KMS-11 (cell line): ENCODE measurements around the gene PRMT5.

Experiments
- H2AFZ ChIP-seq: fragments of 200-600 bp; sonication (generic); 2 replicates; pipeline ENCODE4 v1.6.1; 2016; ENCODE audit warnings: antibody characterized with exemption, mixed run types, low read depth
- H3K27ac ChIP-seq: fragments of 200-600 bp; sonication (generic); 2 replicates; pipeline ENCODE4 v1.6.1; 2016; ENCODE audit warnings: mild to moderate bottlenecking, mixed run types
- H3K27me3 ChIP-seq: fragments of 200-600 bp; sonication (generic); 2 replicates; pipeline ENCODE4 v1.6.1; 2017; ENCODE audit warnings: mild to moderate bottlenecking, low read depth, mixed run types, moderate library complexity; ENCODE audit not compliant: insufficient read depth
- H3K36me3 ChIP-seq: fragments of 200-600 bp; sonication (generic); 2 replicates; pipeline ENCODE4 v1.6.1; 2017; ENCODE audit warnings: mild to moderate bottlenecking, mixed run types; ENCODE audit not compliant: insufficient read depth
- H3K4me1 ChIP-seq: fragments of 200-600 bp; sonication (generic); 2 replicates; pipeline ENCODE4 v1.6.1; 2016; ENCODE audit warnings: mild to moderate bottlenecking, low read depth, mixed run types; ENCODE audit not compliant: poor library complexity, severe bottlenecking
- H3K4me2 ChIP-seq: fragments of 200-600 bp; sonication (generic); 2 replicates; pipeline ENCODE4 v1.7.0; 2016; ENCODE audit warnings: mild to moderate bottlenecking, mixed run types
- H3K4me3 ChIP-seq: fragments of 200-600 bp; sonication (generic); IDR thresholded peaks from 2 replicates; pipeline ENCODE4 v1.6.1; 2017; ENCODE audit warnings: low read depth, low read length, mixed read lengths; ENCODE audit not compliant: insufficient read depth
- H3K79me2 ChIP-seq: fragments of 200-600 bp; sonication (generic); 2 replicates; pipeline ENCODE4 v1.6.1; 2016; ENCODE audit warnings: low read depth, mixed run types; ENCODE audit not compliant: insufficient read depth
- H3K9ac ChIP-seq: fragments of 200-600 bp; sonication (generic); 2 replicates; pipeline ENCODE4 v1.6.1; 2016; ENCODE audit warnings: mild to moderate bottlenecking, mixed run types
- H4K20me1 ChIP-seq: fragments of 200-600 bp; sonication (generic); 2 replicates; pipeline ENCODE4 v1.6.1; 2016; ENCODE audit warnings: mild to moderate bottlenecking, mixed run types; ENCODE audit not compliant: insufficient read depth
- TF ChIP-seq, protein P1 (sequence below): fragments of 200-600 bp; sonication (generic); conservative IDR thresholded peaks from 2 replicates; pipeline ENCODE4 v1.6.1; 2017; ENCODE audit warnings: low read depth, mild to moderate bottlenecking, antibody characterized with exemption, low read length, moderate library complexity, mixed read lengths

Gene PRMT5

GRCh38 chr14:22976620-22977433, 47.7 kb upstream of the PRMT5 start:
- no peak overlapping the region for H3K4me3 ChIP-seq
- no peaks in the 10 kb centered on the region for H3K27me3 ChIP-seq
- no peaks in the 10 kb centered on the region for H3K79me2 ChIP-seq
- no peaks in the 10 kb centered on the region for H3K36me3 ChIP-seq
- no peaks in the 10 kb centered on the region for H4K20me1 ChIP-seq
- no peak overlapping the region for H3K9ac ChIP-seq
- no peak overlapping the region for H3K4me2 ChIP-seq
- H3K4me1 ChIP-seq, result no peaks in the 10 kb centered on the region
- H3K27ac ChIP-seq, result no peak overlapping the region
- H2AFZ ChIP-seq, result no peak overlapping the region
- TF ChIP-seq, protein P1, sequence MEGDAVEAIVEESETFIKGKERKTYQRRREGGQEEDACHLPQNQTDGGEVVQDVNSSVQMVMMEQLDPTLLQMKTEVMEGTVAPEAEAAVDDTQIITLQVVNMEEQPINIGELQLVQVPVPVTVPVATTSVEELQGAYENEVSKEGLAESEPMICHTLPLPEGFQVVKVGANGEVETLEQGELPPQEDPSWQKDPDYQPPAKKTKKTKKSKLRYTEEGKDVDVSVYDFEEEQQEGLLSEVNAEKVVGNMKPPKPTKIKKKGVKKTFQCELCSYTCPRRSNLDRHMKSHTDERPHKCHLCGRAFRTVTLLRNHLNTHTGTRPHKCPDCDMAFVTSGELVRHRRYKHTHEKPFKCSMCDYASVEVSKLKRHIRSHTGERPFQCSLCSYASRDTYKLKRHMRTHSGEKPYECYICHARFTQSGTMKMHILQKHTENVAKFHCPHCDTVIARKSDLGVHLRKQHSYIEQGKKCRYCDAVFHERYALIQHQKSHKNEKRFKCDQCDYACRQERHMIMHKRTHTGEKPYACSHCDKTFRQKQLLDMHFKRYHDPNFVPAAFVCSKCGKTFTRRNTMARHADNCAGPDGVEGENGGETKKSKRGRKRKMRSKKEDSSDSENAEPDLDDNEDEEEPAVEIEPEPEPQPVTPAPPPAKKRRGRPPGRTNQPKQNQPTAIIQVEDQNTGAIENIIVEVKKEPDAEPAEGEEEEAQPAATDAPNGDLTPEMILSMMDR, result no peak

DNA sequence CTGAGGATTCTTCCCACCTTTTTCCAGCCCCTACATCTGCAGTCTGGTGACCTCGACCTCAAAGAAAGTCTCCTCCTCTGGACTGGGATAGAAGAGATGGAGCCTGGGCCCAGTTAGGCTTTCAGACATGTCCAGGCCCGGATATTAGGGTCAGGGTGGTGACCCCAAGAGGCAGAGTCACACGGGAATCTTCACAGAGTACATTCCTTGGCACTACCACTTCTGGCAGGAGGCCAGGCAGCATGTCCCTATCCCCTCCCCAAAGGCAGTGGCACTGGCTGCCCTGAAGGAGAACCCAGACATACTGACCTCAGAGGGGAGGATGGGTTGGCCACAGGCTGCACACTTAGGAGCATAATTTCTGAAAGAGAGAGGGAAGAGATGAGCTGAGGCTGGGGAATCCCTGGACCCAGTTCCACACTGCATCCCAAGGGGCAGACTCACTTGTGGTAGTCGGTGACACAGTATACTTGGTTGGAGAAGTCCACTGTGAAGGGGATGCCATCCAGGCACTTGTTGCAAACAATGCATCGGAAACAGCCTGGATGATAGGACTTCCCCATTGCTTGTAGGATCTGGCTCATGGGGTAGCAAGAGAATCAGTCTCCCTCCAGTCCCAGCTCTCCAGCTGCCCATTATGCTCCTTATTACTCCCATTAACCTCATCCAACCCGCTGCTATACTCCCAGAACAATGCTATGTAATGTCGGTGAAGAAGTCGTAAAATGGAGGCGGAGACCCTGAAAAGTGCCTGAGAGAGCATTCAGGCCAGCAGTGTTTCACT, 45.5 kb upstream of the PRMT5 start:
- Histone ChIP-seq H3K4me2 (no peak overlapping the region), H3K4me1 (no peaks in the 10 kb centered on the region)

DNA sequence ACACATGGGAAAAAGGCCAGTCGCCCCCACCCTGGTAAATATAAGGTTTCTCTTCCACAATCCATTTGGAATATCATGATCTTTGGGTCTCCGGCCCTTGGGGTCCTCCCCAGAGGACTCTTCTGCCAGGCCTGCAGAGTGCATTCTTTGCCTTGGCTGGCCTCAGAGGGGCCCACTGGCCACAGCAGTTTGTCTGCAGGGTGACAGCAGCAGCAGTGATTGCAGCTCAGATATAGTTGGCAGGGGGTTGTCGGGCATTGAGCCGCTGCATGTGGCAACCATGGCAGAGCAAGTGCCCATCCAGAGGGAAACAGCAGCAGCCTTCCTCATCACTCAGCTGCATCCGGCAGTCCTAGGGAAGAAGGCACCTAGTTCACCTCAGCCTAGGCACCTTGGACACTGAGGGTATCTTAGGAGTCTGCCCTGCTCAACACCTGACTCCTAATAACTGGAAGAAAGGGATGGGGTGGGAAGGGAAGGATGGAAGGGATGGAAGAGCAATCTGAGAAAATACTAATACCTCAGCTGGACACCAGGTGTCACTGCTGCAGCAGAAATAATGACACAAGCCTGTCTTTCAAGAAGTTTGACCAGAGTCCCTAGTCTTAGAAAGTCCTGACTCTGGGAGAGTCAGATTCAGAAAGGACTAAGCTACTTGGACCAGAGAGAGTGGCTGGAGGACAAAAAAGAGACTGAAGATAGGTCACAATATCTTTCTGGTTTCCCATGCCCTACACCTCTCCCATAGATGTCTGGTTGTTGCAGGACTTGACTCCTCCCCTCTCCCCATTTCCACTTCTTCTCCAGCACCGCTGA, 44.2 kb upstream of the PRMT5 start:
- H3K4me2 ChIP-seq, result no peak overlapping the region
- no peak overlapping the region for H3K4me3 ChIP-seq
- H3K27ac ChIP-seq, result no peak overlapping the region
- no peak overlapping the region for H3K9ac ChIP-seq
- no peaks in the 10 kb centered on the region for H3K79me2 ChIP-seq
- H3K4me1 ChIP-seq, result no peaks in the 10 kb centered on the region
- no peaks in the 10 kb centered on the region for H3K27me3 ChIP-seq
- H3K36me3 ChIP-seq, result no peaks in the 10 kb centered on the region
- H4K20me1 ChIP-seq, result no peaks in the 10 kb centered on the region
- no peak overlapping the region for H2AFZ ChIP-seq
- TF ChIP-seq, protein P1, result peak; percentile 66

More for the DNA sequence above, 45.5 kb upstream of the PRMT5 start:
- H2AFZ ChIP-seq, result no peak overlapping the region
- no peak overlapping the region for H3K4me3 ChIP-seq
- no peaks in the 10 kb centered on the region for H3K27me3 ChIP-seq
- TF ChIP-seq, protein P1, result no peak
- H3K79me2 ChIP-seq, result no peaks in the 10 kb centered on the region
- H3K9ac ChIP-seq, result no peak overlapping the region
- no peak overlapping the region for H3K27ac ChIP-seq
- H3K36me3 ChIP-seq, result no peaks in the 10 kb centered on the region
- no peaks in the 10 kb centered on the region for H4K20me1 ChIP-seq

DNA sequence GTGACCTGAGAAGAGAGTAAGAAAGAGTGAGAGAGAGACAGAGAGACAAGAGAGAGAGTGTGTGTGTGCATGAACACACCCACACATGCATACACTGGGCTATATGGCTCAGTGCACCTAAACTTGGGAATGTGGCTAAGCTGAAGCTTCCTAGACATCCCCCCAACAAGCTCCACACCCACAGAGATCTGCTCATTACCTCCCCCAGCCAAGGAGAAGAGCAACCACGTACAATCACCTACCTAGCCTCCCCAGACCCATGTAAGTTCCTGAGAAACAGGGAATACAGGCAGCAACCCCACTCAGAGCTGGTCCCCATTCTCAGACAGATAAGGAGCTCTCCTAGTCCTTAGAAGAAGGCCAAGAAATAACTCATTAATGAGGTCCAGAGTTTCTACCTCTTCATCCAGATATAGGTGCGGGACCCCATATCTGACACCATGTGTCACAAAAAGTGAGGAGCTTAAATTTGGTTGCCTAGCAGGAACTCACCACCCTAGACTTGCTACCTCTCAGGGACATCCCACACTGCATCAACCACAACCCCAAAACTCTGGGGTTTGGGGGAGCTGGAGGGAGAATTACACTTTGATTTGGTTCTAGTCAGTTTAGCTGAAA, 43.2 kb upstream of the PRMT5 start:
- Histone ChIP-seq H3K79me2 (no peaks in the 10 kb centered on the region), H3K4me1 (no peaks in the 10 kb centered on the region), H3K27ac (no peak overlapping the region), H3K27me3 (no peaks in the 10 kb centered on the region), H3K36me3 (no peaks in the 10 kb centered on the region), H3K4me2 (no peak overlapping the region), H2AFZ (no peak overlapping the region), H3K9ac (no peak overlapping the region), H3K4me3 (no peak overlapping the region), H4K20me1 (no peaks in the 10 kb centered on the region)
- TF ChIP-seq, protein P1, result no peak
